ENCODE results near the gene NQO2.

DNA sequence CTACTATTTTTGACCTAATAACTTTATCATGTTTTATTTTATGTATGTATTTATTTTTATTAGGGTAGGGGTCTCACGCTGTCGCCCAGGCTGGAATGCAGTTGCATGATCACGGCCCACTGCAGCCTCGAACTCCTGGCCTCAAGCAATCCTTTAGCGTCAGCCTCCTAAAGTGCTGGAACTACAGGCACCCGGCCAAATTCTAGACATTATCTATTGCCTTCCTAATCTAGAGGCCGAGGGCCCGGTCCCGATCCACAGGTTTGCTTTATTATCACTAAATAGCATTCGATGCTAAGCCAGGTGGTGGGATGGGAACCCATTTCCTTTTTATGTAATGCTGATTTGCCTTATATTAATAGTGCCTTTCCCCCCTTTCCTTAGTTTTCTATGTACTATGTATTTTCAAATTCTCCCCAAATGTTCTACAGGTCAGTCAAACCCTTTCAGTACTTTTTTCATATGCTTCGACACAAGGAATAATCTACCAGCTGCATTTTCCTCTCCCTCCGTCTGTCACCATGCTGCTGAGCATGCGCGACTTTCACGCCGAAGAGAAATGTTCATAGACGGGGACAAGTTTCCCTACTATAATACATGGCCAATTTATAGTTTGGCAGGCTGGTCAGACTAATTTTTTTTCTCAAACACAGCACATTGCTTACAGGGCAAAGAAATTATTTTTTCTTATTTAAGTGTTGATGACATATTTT is 34.7 kb upstream of the NQO2 start:
- TF ChIP-seq EP300 (IDR thresholded peaks at IDR 0.05; ENCODE audit: low read depth in 2 of 2, low read length in 2 of 2), result no peak
- no peak for TF ChIP-seq EP300 (CRISPR knock-in tag; IDR thresholded peaks at IDR 0.05; ENCODE audit: borderline replicate concordance)
- TF ChIP-seq, protein P1, sequence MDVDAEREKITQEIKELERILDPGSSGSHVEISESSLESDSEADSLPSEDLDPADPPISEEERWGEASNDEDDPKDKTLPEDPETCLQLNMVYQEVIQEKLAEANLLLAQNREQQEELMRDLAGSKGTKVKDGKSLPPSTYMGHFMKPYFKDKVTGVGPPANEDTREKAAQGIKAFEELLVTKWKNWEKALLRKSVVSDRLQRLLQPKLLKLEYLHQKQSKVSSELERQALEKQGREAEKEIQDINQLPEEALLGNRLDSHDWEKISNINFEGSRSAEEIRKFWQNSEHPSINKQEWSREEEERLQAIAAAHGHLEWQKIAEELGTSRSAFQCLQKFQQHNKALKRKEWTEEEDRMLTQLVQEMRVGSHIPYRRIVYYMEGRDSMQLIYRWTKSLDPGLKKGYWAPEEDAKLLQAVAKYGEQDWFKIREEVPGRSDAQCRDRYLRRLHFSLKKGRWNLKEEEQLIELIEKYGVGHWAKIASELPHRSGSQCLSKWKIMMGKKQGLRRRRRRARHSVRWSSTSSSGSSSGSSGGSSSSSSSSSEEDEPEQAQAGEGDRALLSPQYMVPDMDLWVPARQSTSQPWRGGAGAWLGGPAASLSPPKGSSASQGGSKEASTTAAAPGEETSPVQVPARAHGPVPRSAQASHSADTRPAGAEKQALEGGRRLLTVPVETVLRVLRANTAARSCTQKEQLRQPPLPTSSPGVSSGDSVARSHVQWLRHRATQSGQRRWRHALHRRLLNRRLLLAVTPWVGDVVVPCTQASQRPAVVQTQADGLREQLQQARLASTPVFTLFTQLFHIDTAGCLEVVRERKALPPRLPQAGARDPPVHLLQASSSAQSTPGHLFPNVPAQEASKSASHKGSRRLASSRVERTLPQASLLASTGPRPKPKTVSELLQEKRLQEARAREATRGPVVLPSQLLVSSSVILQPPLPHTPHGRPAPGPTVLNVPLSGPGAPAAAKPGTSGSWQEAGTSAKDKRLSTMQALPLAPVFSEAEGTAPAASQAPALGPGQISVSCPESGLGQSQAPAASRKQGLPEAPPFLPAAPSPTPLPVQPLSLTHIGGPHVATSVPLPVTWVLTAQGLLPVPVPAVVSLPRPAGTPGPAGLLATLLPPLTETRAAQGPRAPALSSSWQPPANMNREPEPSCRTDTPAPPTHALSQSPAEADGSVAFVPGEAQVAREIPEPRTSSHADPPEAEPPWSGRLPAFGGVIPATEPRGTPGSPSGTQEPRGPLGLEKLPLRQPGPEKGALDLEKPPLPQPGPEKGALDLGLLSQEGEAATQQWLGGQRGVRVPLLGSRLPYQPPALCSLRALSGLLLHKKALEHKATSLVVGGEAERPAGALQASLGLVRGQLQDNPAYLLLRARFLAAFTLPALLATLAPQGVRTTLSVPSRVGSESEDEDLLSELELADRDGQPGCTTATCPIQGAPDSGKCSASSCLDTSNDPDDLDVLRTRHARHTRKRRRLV (CRISPR knock-in tag; IDR thresholded peaks at IDR 0.05), result no peak
- TF ChIP-seq ZNF24 (IDR thresholded peaks at IDR 0.05), result no peak
- TF ChIP-seq, protein P2, sequence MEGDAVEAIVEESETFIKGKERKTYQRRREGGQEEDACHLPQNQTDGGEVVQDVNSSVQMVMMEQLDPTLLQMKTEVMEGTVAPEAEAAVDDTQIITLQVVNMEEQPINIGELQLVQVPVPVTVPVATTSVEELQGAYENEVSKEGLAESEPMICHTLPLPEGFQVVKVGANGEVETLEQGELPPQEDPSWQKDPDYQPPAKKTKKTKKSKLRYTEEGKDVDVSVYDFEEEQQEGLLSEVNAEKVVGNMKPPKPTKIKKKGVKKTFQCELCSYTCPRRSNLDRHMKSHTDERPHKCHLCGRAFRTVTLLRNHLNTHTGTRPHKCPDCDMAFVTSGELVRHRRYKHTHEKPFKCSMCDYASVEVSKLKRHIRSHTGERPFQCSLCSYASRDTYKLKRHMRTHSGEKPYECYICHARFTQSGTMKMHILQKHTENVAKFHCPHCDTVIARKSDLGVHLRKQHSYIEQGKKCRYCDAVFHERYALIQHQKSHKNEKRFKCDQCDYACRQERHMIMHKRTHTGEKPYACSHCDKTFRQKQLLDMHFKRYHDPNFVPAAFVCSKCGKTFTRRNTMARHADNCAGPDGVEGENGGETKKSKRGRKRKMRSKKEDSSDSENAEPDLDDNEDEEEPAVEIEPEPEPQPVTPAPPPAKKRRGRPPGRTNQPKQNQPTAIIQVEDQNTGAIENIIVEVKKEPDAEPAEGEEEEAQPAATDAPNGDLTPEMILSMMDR (CRISPR knock-in tag; IDR thresholded peaks at IDR 0.05), result no peak
- TF ChIP-seq RAD21 (CRISPR knock-in tag; IDR thresholded peaks at IDR 0.05), result no peak
- TF ChIP-seq ZNF251 (CRISPR knock-in tag; IDR thresholded peaks at IDR 0.05), result no peak
- no peak for TF ChIP-seq CHD2 (IDR thresholded peaks at IDR 0.05; ENCODE audit: low read depth, low read length)
- TF ChIP-seq KDM4B (CRISPR knock-in tag; IDR thresholded peaks at IDR 0.05), result no peak
- TF ChIP-seq, protein P3, sequence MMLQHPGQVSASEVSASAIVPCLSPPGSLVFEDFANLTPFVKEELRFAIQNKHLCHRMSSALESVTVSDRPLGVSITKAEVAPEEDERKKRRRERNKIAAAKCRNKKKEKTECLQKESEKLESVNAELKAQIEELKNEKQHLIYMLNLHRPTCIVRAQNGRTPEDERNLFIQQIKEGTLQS (CRISPR knock-in tag; IDR thresholded peaks at IDR 0.05), result no peak
- TF ChIP-seq JUN (CRISPR knock-in tag; IDR thresholded peaks at IDR 0.05), result no peak
- TF ChIP-seq SRF (IDR thresholded peaks at IDR 0.05; ENCODE audit: low read depth, low read length), result no peak
- no peak for TF ChIP-seq CREB1 (IDR thresholded peaks at IDR 0.05)
- TF ChIP-seq CREB1 (CRISPR knock-in tag; IDR thresholded peaks at IDR 0.05), result no peak
- no peak for TF ChIP-seq SP1 (IDR thresholded peaks at IDR 0.05)
- TF ChIP-seq SP1 (CRISPR knock-in tag; IDR thresholded peaks at IDR 0.05), result no peak
- TF ChIP-seq, protein P4, sequence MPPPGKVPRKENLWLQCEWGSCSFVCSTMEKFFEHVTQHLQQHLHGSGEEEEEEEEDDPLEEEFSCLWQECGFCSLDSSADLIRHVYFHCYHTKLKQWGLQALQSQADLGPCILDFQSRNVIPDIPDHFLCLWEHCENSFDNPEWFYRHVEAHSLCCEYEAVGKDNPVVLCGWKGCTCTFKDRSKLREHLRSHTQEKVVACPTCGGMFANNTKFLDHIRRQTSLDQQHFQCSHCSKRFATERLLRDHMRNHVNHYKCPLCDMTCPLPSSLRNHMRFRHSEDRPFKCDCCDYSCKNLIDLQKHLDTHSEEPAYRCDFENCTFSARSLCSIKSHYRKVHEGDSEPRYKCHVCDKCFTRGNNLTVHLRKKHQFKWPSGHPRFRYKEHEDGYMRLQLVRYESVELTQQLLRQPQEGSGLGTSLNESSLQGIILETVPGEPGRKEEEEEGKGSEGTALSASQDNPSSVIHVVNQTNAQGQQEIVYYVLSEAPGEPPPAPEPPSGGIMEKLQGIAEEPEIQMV (CRISPR knock-in tag; IDR thresholded peaks at IDR 0.05; ENCODE audit: low read depth), result no peak
